IMR-90 (cell line): Measurements from ENCODE around the gene BCL2. TPM values are rescaled to one million over a fixed set of nuclear protein-coding genes. Genes with fewer than 3 reads are reported as not detected.

ENCODE experiments used
- ATAC-seq: fragments of 200-7000 bp; cut with Tn5 transposase; 2 replicates; pipeline ENCODE4 v1.9.1; 2020; ENCODE audit warnings: low read depth, mild to moderate bottlenecking, moderate library complexity
- Bru-seq: library from RNA; stranded (reverse); fragments of 400-500 nt; gene quantifications from one replicate; lab custom pipeline; 2021; lab: Mats Ljungman, UMichigan
- BruChase-seq, 2 experiments: library from RNA; stranded (reverse); fragments of 400-500 nt; gene quantifications; one replicate each; lab custom pipeline; 2021; lab: Mats Ljungman, UMichigan
- BruUV-seq: library from RNA; stranded (reverse); fragments of 400-500 nt; replicated peaks from 2 replicates; lab custom pipeline; 2021; lab: Mats Ljungman, UMichigan
- CTCF ChIA-PET: fragments of 300-600 bp; formaldehyde crosslinking; extraction: SDS; loops from one replicate; lab custom pipeline; 2021; ENCODE audit warnings: antibody characterized with exemption; lab: Yijun Ruan, JAX
- POLR2A ChIA-PET: fragments of 300-600 bp; sonication (Branson Sonifier 250); formaldehyde crosslinking; loops from one replicate; lab custom pipeline; 2022; ENCODE audit warnings: antibody characterized with exemption; ENCODE audit not compliant: unreplicated experiment; lab: Charles Lee
- DNase-seq: peaks from one replicate; pipeline ENCODE4 v3.0.0; 2013
- H2AFZ ChIP-seq: replicated peaks from 2 replicates; pipeline ENCODE3; 2013; ENCODE audit warnings: low read length, mild to moderate bottlenecking; ENCODE audit not compliant: poor library complexity
- H2AK5ac ChIP-seq: 2 replicates; pipeline ENCODE4 v1.6.1; 2013; ENCODE audit warnings: low read depth, low read length, inconsistent platforms
- H2AK9ac ChIP-seq: replicated peaks from 2 replicates; pipeline ENCODE3; 2013; ENCODE audit warnings: mild to moderate bottlenecking, low read depth, low read length, moderate library complexity; ENCODE audit not compliant: poor library complexity
- H2BK120ac ChIP-seq: 2 replicates; pipeline ENCODE4 v1.6.1; 2013; ENCODE audit warnings: low read depth, low read length, inconsistent platforms
- H2BK15ac ChIP-seq: 3 replicates; pipeline ENCODE4 v1.6.1; 2013; ENCODE audit warnings: low read depth, low read length, inconsistent platforms
- H2BK20ac ChIP-seq: 2 replicates; pipeline ENCODE4 v1.6.1; 2013; ENCODE audit warnings: low read depth, mild to moderate bottlenecking, inconsistent platforms, low read length, moderate library complexity
- H2BK5ac ChIP-seq: 2 replicates; pipeline ENCODE4 v1.6.1; 2013; ENCODE audit warnings: mild to moderate bottlenecking, low read depth, low read length, inconsistent platforms; ENCODE audit not compliant: poor library complexity, severe bottlenecking
- H3K14ac ChIP-seq: replicated peaks from 2 replicates; pipeline ENCODE4 v1.6.1; 2013; ENCODE audit warnings: low read depth, low read length, inconsistent platforms
- H3K18ac ChIP-seq: 2 replicates; pipeline ENCODE4 v1.6.1; 2013; ENCODE audit warnings: low read depth, low read length, control low read depth
- H3K23ac ChIP-seq: 2 replicates; pipeline ENCODE4 v1.6.1; 2013; ENCODE audit warnings: low read depth, low read length, inconsistent platforms
- H3K27ac ChIP-seq: 2 replicates; pipeline ENCODE4 v1.5.1; 2013; ENCODE audit warnings: mild to moderate bottlenecking, control low read depth, low read length; ENCODE audit not compliant: insufficient read depth
- H3K27me3 ChIP-seq: 2 replicates; pipeline ENCODE4 v1.6.1; 2013; ENCODE audit warnings: low read length; ENCODE audit not compliant: control insufficient read depth, insufficient read depth
- H3K36me3 ChIP-seq: 2 replicates; pipeline ENCODE4 v1.6.1; 2013; ENCODE audit warnings: low read length, mixed read lengths; ENCODE audit not compliant: control insufficient read depth, insufficient read depth
- H3K4ac ChIP-seq: 2 replicates; pipeline ENCODE4 v1.6.1; 2013; ENCODE audit warnings: low read depth, low read length, inconsistent platforms
- H3K4me1 ChIP-seq: 2 replicates; pipeline ENCODE4 v1.6.1; 2013; ENCODE audit warnings: low read length, mixed read lengths; ENCODE audit not compliant: control insufficient read depth, insufficient read depth
- H3K4me2 ChIP-seq: 2 replicates; pipeline ENCODE4 v1.6.1; 2013; ENCODE audit warnings: low read depth, mild to moderate bottlenecking, control low read depth, low read length, moderate library complexity
- H3K4me3 ChIP-seq: 2 replicates; pipeline ENCODE4 v1.5.1; 2013; ENCODE audit warnings: low read depth, mild to moderate bottlenecking, control low read depth, low read length, moderate library complexity; ENCODE audit not compliant: insufficient read depth
- H3K56ac ChIP-seq: 2 replicates; pipeline ENCODE4 v1.6.1; 2013; ENCODE audit warnings: low read length, inconsistent platforms; ENCODE audit not compliant: insufficient read depth; ENCODE audit errors: extremely low read depth
- H3K79me1 ChIP-seq, 2 experiments: 2 replicates each; pipeline ENCODE4 v1.6.1; 2013; ENCODE audit warnings: low read length in 2 of 2, inconsistent platforms in 1 of 2, low read depth in 1 of 2
- H3K9ac ChIP-seq: 2 replicates; pipeline ENCODE4 v1.6.1; 2013; ENCODE audit warnings: low read depth, low read length, control low read depth
- H3K9me1 ChIP-seq: 2 replicates; pipeline ENCODE4 v1.6.1; 2013; ENCODE audit warnings: low read length, inconsistent platforms; ENCODE audit not compliant: insufficient read depth
- H3K9me3 ChIP-seq: 2 replicates; pipeline ENCODE4 v1.6.1; 2013; ENCODE audit warnings: low read length; ENCODE audit not compliant: control insufficient read depth, insufficient read depth
- H4K20me1 ChIP-seq: 2 replicates; pipeline ENCODE4 v1.6.1; 2013; ENCODE audit warnings: low read length, inconsistent platforms; ENCODE audit not compliant: insufficient read depth
- H4K5ac ChIP-seq: 2 replicates; pipeline ENCODE4 v1.6.1; 2013; ENCODE audit warnings: mild to moderate bottlenecking, low read depth, low read length, control low read depth
- H4K8ac ChIP-seq, 2 experiments: 2 replicates each; pipeline ENCODE4 v1.6.1; 2013; ENCODE audit warnings: low read depth in 2 of 2, low read length in 2 of 2, control low read depth in 1 of 2, inconsistent platforms in 1 of 2
- H4K91ac ChIP-seq: 2 replicates; pipeline ENCODE4 v1.6.1; 2013; ENCODE audit warnings: low read depth, low read length, inconsistent platforms; ENCODE audit not compliant: insufficient read depth
- BHLHE40 ChIP-seq: fragments of 150-350 bp; IDR thresholded peaks from 2 replicates; pipeline ENCODE4 v1.6.1; 2016; ENCODE audit warnings: mild to moderate bottlenecking, low read depth, low read length
- CEBPB ChIP-seq: IDR thresholded peaks from 2 replicates; pipeline ENCODE4 v1.6.1; 2012; ENCODE audit warnings: low read depth, low read length, improper control_type of control experiment
- CHD1 ChIP-seq: IDR thresholded peaks from 2 replicates; pipeline ENCODE4 v1.6.1; 2012; ENCODE audit warnings: low read depth, low read length, improper control_type of control experiment
- FOS ChIP-seq: fragments of 150-350 bp; IDR thresholded peaks from 2 replicates; pipeline ENCODE4 v1.6.1; 2016; ENCODE audit warnings: low read depth, low read length
- MAFK ChIP-seq: IDR thresholded peaks from 2 replicates; pipeline ENCODE4 v1.6.1; 2012; ENCODE audit warnings: low read depth, low read length, improper control_type of control experiment
- MAZ ChIP-seq: IDR thresholded peaks from 2 replicates; pipeline ENCODE4 v1.6.1; 2012; ENCODE audit warnings: low read depth, mild to moderate bottlenecking, low read length, improper control_type of control experiment, moderate library complexity, borderline replicate concordance
- RCOR1 ChIP-seq: IDR thresholded peaks from 2 replicates; pipeline ENCODE4 v1.6.1; 2012; ENCODE audit warnings: mild to moderate bottlenecking, low read length, improper control_type of control experiment; ENCODE audit not compliant: insufficient replicate concordance
- RFX5 ChIP-seq: IDR thresholded peaks from 2 replicates; pipeline ENCODE4 v1.8.0; 2012; ENCODE audit warnings: low read depth, mild to moderate bottlenecking, low read length, moderate library complexity
- SMC3 ChIP-seq: fragments of 150-350 bp; IDR thresholded peaks from 2 replicates; pipeline ENCODE4 v1.6.1; 2016; ENCODE audit warnings: low read depth, mild to moderate bottlenecking, antibody characterized with exemption, low read length, moderate library complexity
- USF2 ChIP-seq: fragments of 150-350 bp; IDR thresholded peaks from 2 replicates; pipeline ENCODE4 v1.6.1; 2017; ENCODE audit warnings: mild to moderate bottlenecking, antibody characterized with exemption, low read length, low read depth
- WGBS, 2 experiments: methylation state at CpG; one replicate each; pipeline versions ENCODE4 v1.1.5 to v1.1.7; 2013; ENCODE audit warnings: missing lambda C conversion rate in 2 of 2; ENCODE audit not compliant: insufficient read length in 1 of 2; ENCODE audit errors: extremely low coverage in 2 of 2; 5-methylcytosine and 5-hydroxymethylcytosine counted together
- dilution Hi-C: fragments of 300-500 bp; cut with HindIII; formaldehyde crosslinking; loops from one replicate; pipeline ENCODE4 v1.14.3; 2018; ENCODE audit warnings: low sequenced_read_pairs; ENCODE audit not compliant: unreplicated experiment
- in situ Hi-C: fragments of 300-500 bp; cut with MboI; formaldehyde crosslinking; loops from 3 replicates; pipeline ENCODE4 v1.14.3; 2019; ENCODE audit warnings: low sequenced_read_pairs, inconsistent platforms, mixed read lengths
- intact Hi-C: fragments of 100-400 bp; cut with micrococcal nuclease; formaldehyde crosslinking; loops from 2 replicates; pipeline ENCODE4 v1.10.0; 2022
- long read RNA-seq: library from polyadenylated mRNA; unstranded; transcript quantifications from one replicate; pipeline ENCODE4 v2.0.0, GENCODE V29; 2021; ENCODE audit not compliant: unreplicated experiment
- polyA plus RNA-seq, 3 experiments: library from polyadenylated mRNA; depleted of rRNA; stranded (reverse); fragments of >200 nt; gene quantifications; 2 replicates each; pipeline ENCODE4 v1.2.3, GENCODE V29; 2012; ENCODE audit warnings: low replicate concordance in 1 of 3
- total RNA-seq: library from RNA; depleted of rRNA; stranded (reverse); fragments of >200 nt; gene quantifications from 2 replicates; pipeline ENCODE4 v1.2.3, GENCODE V29; 2012; rRNA removed
- TF ChIP-seq, protein P1 (sequence below): conservative IDR thresholded peaks from 2 replicates; pipeline ENCODE4 v1.5.1; 2012; ENCODE audit warnings: mild to moderate bottlenecking, low read depth, low read length, improper control_type of control experiment

Gene BCL2
- total RNA-seq (0.54 and 0.56 TPM in 2 replicates), polyA plus RNA-seq (2012; rRNA removed) (0.24 and 0.33 TPM in 2 replicates), Bru-seq, nascent RNA (percentile 36 among the genes with signal in this experiment), BruChase-seq, experiment 1, labeled RNA remaining after a 6-hour chase (percentile 40 among the genes with signal in this experiment), BruChase-seq, experiment 2, labeled RNA remaining after a 2-hour chase (percentile 40 among the genes with signal in this experiment)
- 0.14 and 0.19 TPM in 2 replicates for polyA plus RNA-seq (2012; cell fraction: cytosol; rRNA removed)
- 0.11 and 0.15 TPM in 2 replicates for polyA plus RNA-seq (2012; cell fraction: nucleus; rRNA removed; ENCODE audit: low replicate concordance)
- long read RNA-seq, result 0 reads

DNA sequence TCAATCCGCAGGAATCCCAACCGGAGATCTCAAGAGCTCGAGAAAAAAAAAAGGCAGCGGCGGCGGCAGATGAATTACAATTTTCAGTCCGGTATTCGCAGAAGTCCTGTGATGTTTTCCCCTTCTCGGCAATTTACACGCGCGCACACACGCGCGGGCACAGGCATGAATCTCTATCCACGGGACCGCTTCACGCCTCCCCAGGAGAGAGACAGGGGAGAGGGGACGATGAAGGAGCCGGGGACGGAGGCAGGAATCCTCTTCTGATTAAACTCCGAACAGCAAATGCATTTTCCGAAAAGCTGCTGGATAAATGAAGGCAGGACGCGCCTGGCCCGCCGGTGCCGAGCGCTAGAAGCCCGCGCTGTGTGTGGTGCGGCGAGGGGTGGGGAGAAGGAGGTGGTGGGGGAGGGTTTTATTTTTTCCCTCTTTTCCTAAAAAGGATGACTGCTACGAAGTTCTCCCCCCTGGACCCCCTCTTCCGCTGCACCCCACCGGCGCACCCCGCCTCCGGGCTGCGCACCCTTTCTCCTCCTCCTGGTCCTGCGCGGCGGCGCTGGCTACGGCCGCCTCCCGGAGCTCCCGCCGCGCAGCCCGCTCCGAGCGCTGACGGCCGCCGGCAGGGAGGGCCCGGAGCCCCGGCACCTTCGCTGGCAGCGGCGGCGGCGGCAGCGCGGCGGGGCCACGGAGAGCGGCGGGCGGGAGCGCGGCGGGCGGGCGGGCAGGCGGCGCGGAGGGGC, at the start of gene BCL2:
TSS of gene BCL2 (minus strand) at position 387 of the 740 bp plus-strand sequence.
- Histone ChIP-seq H2BK20ac (no peak within 1 kb of the TSS), H2BK15ac (no peak within 1 kb of the TSS), H2AK9ac (peak within 1 kb of the TSS; percentile 55), H4K20me1 (no peaks in the 10 kb centered on the region), H4K91ac (no peak within 1 kb of the TSS), H3K9me1 (no peaks in the 10 kb centered on the region), H3K36me3 (no peaks in the 10 kb centered on the region), H2BK120ac (0 out of 2 replicates have a peak within 1 kb of the TSS, but pooled peaks have one; percentile 12), H3K9ac (peak within 1 kb of the TSS; percentile 65), H2AFZ (peak within 1 kb of the TSS; percentile 90), H4K8ac (peak within 1 kb of the TSS; percentile 78 to 89), H4K5ac (peak within 1 kb of the TSS; percentile 85), H3K27me3 (peaks cover 18% of the 10 kb centered on the region), H3K14ac (0 out of 2 replicates have a peak within 1 kb of the TSS, but pooled peaks have one; percentile 40), H3K4me3 (peak within 1 kb of the TSS; percentile 63), H3K27ac (peak within 1 kb of the TSS; percentile 30), H3K18ac (peak within 1 kb of the TSS; percentile 74; the same call in 1 of the 2 replicates), H3K23ac (peak within 1 kb of the TSS; percentile 68), H3K4me2 (peak within 1 kb of the TSS; percentile 92), H3K79me1 (peaks cover 0 to 4% of the 10 kb centered on the region in 2 experiments; a peak in 1 of 4 replicates), H3K56ac (no peak within 1 kb of the TSS), H3K4ac (peak within 1 kb of the TSS; percentile 47), H2AK5ac (no peak within 1 kb of the TSS), H2BK5ac (peak within 1 kb of the TSS; percentile 28), H3K4me1 (peaks cover 10% of the 10 kb centered on the region), H3K9me3 (no peaks in the 10 kb centered on the region)
- in situ Hi-C loops (loop anchor here (5.0 kb wide), 2 partner anchors 187 to 302 kb away; no protein-coding TSS in a partner anchor), intact Hi-C loops (loop anchor here (5.0 to 10.0 kb wide), 4 partner anchors 67 to 795 kb away; partner anchors contain the start of gene ZCCHC2), dilution Hi-C loops (no loop called here)
- no TSS peak for BruUV-seq
- WGBS, 2 experiments, result 0% methylated on average over 5 of the region's 78 CpGs; no CpG with 5 or more reads in 1 of the 2 experiments
- ATAC-seq, result peak; percentile 64
- ChIA-PET POLR2A (interaction anchor here (1.3 kb wide), 1 partner anchor 185 kb away, joined by 3 read pairs; no protein-coding TSS in a partner anchor), CTCF (interaction anchor here (1.3 to 1.7 kb wide), 3 partner anchors 138 to 303 kb away, joined by 3 to 6 read pairs (median 5); no protein-coding TSS in a partner anchor)
- peak; percentile 24 for DNase-seq
- no peak for TF ChIP-seq FOS
- TF ChIP-seq, protein P1, sequence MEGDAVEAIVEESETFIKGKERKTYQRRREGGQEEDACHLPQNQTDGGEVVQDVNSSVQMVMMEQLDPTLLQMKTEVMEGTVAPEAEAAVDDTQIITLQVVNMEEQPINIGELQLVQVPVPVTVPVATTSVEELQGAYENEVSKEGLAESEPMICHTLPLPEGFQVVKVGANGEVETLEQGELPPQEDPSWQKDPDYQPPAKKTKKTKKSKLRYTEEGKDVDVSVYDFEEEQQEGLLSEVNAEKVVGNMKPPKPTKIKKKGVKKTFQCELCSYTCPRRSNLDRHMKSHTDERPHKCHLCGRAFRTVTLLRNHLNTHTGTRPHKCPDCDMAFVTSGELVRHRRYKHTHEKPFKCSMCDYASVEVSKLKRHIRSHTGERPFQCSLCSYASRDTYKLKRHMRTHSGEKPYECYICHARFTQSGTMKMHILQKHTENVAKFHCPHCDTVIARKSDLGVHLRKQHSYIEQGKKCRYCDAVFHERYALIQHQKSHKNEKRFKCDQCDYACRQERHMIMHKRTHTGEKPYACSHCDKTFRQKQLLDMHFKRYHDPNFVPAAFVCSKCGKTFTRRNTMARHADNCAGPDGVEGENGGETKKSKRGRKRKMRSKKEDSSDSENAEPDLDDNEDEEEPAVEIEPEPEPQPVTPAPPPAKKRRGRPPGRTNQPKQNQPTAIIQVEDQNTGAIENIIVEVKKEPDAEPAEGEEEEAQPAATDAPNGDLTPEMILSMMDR, result no peak
- TF ChIP-seq CEBPB, result no peak
- TF ChIP-seq RFX5, result no peak
- no peak for TF ChIP-seq RCOR1
- TF ChIP-seq MAZ, result no peak
- no peak for TF ChIP-seq USF2
- no peak for TF ChIP-seq MAFK
- no peak for TF ChIP-seq BHLHE40
- TF ChIP-seq SMC3, result no peak
- TF ChIP-seq CHD1, result no peak
